Measurements from ENCODE around the gene MOGAT1. TPM values are rescaled to one million over a fixed set of nuclear protein-coding genes. Genes with fewer than 3 reads are reported as not detected.

Gene MOGAT1
- total and polyA plus RNA-seq, 2 of the 13 experiments (the other 11 are each of a cell fraction or from before 2014, with no cell fraction given): 0.98 to 4.3 TPM

DNA sequence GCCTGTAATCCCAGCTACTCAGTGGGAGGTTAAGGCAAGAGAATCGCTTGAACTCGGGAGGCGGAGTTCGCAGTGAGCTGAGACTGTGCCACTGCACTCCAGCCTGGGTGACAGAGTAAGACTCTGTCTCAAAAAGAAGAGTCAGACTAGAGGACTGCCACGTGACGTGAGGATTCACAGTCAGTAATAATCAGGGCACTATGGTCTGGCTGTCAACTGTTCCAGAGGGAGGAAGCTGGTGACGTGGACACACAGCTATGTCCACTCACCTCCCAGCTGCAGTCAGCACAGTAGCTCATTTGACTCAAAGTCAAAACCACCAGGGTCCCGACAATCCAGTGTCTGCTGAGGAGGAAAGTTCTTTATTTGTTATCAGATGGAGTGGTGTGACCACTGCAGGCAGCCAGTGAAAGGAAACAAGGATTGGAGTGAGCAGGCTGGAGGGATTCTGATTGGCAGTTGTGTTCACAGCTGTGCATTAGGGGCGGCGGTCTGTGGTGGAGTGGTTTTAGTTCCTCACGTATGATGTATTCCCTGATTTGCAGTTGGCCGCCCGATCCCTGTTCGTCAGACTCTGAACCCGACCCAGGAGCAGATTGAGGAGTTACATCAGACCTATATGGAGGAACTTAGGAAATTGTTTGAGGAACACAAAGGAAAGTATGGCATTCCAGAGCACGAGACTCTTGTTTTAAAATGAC lies 37.9 kb downstream of the MOGAT1 start (continued):
- no peak for TF ChIP-seq ELK4 (CRISPR knock-in tag; IDR thresholded peaks at IDR 0.05; ENCODE audit: borderline replicate concordance)
- 0 out of 2 replicates have a peak, but pooled peaks have one; percentile 30 for TF ChIP-seq HINFP (CRISPR knock-in tag; IDR thresholded peaks at IDR 0.05; ENCODE audit: low read depth)
- TF ChIP-seq, protein P1, sequence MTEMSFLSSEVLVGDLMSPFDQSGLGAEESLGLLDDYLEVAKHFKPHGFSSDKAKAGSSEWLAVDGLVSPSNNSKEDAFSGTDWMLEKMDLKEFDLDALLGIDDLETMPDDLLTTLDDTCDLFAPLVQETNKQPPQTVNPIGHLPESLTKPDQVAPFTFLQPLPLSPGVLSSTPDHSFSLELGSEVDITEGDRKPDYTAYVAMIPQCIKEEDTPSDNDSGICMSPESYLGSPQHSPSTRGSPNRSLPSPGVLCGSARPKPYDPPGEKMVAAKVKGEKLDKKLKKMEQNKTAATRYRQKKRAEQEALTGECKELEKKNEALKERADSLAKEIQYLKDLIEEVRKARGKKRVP (CRISPR knock-in tag; IDR thresholded peaks at IDR 0.05): peak in 1 of 2 experiments; percentile 96; a peak in 2 of 4 replicates
- peak; percentile 96 for TF ChIP-seq ZBTB20 (CRISPR knock-in tag; IDR thresholded peaks at IDR 0.05; ENCODE audit: borderline replicate concordance, low read depth)
- peak; percentile 77; the same call in 1 of the 2 replicates for TF ChIP-seq THAP9 (CRISPR knock-in tag; IDR thresholded peaks at IDR 0.05; ENCODE audit: borderline replicate concordance)
- peak; percentile 91 for TF ChIP-seq ETS1 (CRISPR knock-in tag; IDR thresholded peaks at IDR 0.05)
- TF ChIP-seq, protein P2, sequence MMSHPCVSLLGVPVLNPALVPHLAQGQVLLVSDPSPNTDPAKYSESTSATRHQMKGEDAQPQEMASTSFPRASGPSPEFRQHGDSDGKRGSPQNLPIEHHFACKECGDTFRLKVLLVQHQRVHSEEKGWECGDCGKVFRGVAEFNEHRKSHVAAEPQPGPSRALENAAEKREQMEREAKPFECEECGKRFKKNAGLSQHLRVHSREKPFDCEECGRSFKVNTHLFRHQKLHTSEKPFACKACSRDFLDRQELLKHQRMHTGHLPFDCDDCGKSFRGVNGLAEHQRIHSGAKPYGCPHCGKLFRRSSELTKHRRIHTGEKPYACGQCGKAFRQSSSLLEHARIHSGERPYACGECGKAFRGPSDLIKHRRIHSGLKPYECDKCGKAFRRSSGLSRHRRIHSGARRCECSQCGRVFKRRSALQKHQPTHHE (CRISPR knock-in tag; IDR thresholded peaks at IDR 0.05; ENCODE audit: borderline replicate concordance): peak; percentile 99
- TF ChIP-seq ZNF282 (IDR thresholded peaks at IDR 0.05; ENCODE audit: partially characterized antibody): no peak
- peak; percentile 75 for TF ChIP-seq KLF6 (CRISPR knock-in tag; IDR thresholded peaks at IDR 0.05)
- peak; percentile 84; the same call in 1 of the 2 replicates for TF ChIP-seq RXRB (CRISPR knock-in tag; IDR thresholded peaks at IDR 0.05; ENCODE audit: borderline replicate concordance)
- TF ChIP-seq ZNF841 (CRISPR knock-in tag; IDR thresholded peaks at IDR 0.05; ENCODE audit: borderline replicate concordance): no peak
- no peak for TF ChIP-seq GTF3A (CRISPR knock-in tag; conservative IDR thresholded peaks at IDR 0.05)
- TF ChIP-seq MXD4 (CRISPR knock-in tag; IDR thresholded peaks at IDR 0.05): peak; percentile 74
- no peak for TF ChIP-seq ELF4 (CRISPR knock-in tag; IDR thresholded peaks at IDR 0.05; ENCODE audit: borderline replicate concordance)
- TF ChIP-seq NRL (CRISPR knock-in tag; IDR thresholded peaks at IDR 0.05; ENCODE audit: borderline replicate concordance): peak; percentile 75; the same call in 1 of the 2 replicates
- no peak for TF ChIP-seq EED (CRISPR knock-in tag; IDR thresholded peaks at IDR 0.05)
- no peak for TF ChIP-seq EEA1 (CRISPR knock-in tag; IDR thresholded peaks at IDR 0.05; ENCODE audit: borderline replicate concordance)
- TF ChIP-seq TBP (CRISPR knock-in tag; IDR thresholded peaks at IDR 0.05): 0 out of 2 replicates have a peak, but pooled peaks have one; percentile 68
- TF ChIP-seq RXRA (CRISPR knock-in tag; IDR thresholded peaks at IDR 0.05): peak; percentile 91

Measured in HepG2 (cell line).